ENCODE measurements around the gene MAGOHB.
"Not testable (repeated sequence)": the region's sequence is repeated elsewhere in the genome, so short reads cannot be mapped to it uniquely, and the experiment has no call there.

The MAGOHB gene

DNA sequence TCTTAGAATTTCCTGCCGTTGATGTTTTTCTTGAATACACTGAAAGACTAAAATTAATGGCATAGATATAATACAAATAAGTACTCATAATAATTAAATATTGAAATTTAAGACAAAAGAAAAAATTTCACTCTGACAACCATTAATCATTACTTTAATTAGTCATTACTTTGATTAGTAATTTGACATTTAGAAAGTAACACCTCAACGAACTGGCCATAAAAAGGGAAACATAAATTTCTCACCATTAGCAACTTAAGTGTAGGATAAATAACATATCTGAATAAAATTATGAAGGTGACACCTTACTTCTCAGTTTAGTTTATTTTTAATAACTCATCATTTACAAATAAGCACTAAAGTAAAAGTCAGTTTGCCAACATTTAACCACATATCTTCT is 17.5 kb downstream of the MAGOHB start:
- DNase-seq (ENCODE audit: low read depth): no peak
- TF ChIP-seq, protein P1, sequence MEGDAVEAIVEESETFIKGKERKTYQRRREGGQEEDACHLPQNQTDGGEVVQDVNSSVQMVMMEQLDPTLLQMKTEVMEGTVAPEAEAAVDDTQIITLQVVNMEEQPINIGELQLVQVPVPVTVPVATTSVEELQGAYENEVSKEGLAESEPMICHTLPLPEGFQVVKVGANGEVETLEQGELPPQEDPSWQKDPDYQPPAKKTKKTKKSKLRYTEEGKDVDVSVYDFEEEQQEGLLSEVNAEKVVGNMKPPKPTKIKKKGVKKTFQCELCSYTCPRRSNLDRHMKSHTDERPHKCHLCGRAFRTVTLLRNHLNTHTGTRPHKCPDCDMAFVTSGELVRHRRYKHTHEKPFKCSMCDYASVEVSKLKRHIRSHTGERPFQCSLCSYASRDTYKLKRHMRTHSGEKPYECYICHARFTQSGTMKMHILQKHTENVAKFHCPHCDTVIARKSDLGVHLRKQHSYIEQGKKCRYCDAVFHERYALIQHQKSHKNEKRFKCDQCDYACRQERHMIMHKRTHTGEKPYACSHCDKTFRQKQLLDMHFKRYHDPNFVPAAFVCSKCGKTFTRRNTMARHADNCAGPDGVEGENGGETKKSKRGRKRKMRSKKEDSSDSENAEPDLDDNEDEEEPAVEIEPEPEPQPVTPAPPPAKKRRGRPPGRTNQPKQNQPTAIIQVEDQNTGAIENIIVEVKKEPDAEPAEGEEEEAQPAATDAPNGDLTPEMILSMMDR (conservative IDR thresholded peaks at IDR 0.05; ENCODE audit: low read length): no peak
- no peak overlapping the region for H3K4me3 ChIP-seq (ENCODE audit: low read length)

DNA sequence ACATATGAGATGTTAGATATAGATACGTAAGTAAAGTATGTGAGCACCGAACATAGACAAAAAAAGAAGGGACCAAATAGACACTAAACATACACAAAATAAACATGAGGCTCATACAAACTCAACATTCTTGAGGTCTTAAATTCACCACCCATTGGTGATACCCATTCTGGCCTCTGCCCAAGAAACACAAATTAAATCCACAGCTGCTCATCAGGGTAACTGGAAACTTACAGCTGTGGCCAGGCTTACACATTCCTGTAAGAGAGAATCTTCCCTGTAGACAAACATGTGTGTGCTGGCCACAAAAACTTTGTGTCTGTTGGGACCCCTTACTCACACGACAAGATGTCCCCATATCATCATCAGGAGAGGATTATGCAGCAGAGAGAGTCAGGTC is 22.4 kb downstream of the MAGOHB start:
- no peak overlapping the region for H3K4me3 ChIP-seq (ENCODE audit: low read length)
- no peak for DNase-seq (ENCODE audit: low read depth)
- TF ChIP-seq, protein P1 (conservative IDR thresholded peaks at IDR 0.05; ENCODE audit: low read length): no peak

DNA sequence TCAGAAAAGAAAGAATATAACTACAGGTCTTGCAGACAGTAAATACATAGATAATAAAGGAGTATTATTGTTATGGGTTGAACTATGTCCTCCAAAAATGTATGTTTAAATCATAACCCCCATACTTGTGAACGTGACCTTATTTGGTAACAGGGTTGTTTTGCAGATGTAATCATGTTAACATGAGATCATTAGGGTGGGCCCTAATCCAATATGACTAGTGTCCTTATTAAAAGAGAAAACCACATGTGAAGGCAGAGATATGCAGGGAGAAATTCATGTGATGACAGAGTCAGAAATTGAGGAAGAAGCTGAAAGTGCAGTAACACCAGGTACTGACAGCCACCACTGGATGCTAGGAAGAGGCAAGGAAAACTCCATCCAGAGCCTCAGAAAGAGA is 29.0 kb downstream of the MAGOHB start:
- H3K4me3 ChIP-seq (ENCODE audit: low read length): no peak overlapping the region
- peak; percentile 4 for DNase-seq (ENCODE audit: low read depth)
- TF ChIP-seq, protein P1 (conservative IDR thresholded peaks at IDR 0.05; ENCODE audit: low read length): no peak

DNA sequence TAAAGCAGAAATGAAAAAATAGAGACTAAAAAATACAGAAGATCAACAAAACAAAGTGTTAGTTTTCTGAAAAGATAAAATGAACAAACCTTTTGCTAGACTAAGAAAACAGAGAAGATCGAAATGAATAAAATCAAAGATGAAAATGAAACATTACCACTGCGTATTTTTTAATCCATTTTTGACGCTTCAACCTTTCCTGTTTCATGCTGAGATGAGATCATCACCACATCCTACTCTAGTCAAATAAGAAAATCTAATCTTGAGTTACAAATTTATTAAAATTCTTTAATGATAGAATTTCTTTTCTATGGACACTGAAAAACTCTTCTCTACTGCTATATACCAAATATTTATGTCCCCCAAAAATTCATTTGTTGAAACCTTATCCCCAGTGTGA is 30.7 kb downstream of the MAGOHB start:
- TF ChIP-seq, protein P1 (conservative IDR thresholded peaks at IDR 0.05; ENCODE audit: low read length): no peak
- no peak overlapping the region for H3K4me3 ChIP-seq (ENCODE audit: low read length)
- DNase-seq (ENCODE audit: low read depth): no peak

DNA sequence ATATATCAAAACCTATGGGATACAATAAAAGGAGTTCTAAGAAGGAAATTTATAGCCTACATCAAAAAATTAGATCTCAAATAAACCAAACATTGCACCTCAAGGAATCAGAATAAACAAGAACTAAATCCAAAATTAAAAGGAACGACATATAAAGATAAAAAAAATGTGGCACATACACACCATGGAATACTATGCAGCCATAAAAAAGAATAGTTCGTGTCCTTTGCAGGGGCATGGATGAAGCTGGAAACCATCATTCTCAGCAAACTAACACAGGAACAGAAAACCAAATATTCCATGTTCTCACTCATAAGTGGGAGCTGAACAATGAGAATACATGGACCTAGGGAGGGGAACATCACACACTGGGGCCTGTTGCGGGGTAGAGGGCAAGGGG is 31.3 kb downstream of the MAGOHB start:
- H3K4me3 ChIP-seq (ENCODE audit: low read length); DNase-seq (ENCODE audit: low read depth): not testable (repeated sequence)

DNA sequence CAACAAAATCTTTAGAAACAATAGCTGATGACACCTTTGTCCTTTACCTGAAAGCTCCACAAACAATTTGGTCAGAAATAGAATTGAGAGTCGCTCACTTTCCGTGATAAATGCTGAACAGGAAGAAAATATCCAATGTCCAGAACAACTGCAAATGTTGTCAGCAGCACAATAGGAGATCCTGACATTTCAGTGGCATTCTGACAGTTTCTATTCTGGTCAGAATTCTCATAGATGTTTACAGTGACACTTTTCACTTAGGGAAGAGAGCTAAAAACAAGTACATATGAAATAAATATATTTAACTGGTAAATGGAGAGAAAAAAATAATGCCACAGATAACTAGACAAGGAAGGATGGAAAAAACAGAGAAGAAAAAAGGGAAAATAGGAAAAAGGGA is 39.1 kb downstream of the MAGOHB start:
- TF ChIP-seq, protein P1 (conservative IDR thresholded peaks at IDR 0.05; ENCODE audit: low read length): no peak
- H3K4me3 ChIP-seq (ENCODE audit: low read length): no peak overlapping the region
- DNase-seq (ENCODE audit: low read depth): no peak

DNA sequence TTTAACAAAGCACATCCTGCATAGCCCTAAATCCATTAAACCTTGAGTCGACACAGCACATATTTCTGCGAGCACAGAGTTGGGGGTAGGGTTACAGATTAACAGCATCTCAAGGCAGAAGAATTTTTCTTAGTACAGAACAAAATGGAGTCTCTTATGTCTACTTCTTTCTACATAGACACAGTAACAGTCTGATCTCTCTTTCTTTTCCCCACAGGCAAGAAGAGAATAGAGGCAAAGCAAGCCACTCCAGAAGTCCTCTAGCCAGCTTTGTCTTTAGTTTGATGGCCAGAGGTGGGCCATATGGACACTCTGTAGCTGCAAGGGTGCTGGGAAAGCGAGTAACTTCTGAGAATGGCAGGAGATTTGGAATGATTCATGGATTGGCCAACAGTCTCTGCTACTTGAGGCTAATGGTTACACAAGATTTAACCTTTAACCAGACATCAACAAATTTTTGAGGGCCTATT is 41.4 kb downstream of the MAGOHB start:
- peak; percentile 74 for DNase-seq (ENCODE audit: low read depth)
- H3K4me3 ChIP-seq (ENCODE audit: low read length): not testable (repeated sequence)

DNA sequence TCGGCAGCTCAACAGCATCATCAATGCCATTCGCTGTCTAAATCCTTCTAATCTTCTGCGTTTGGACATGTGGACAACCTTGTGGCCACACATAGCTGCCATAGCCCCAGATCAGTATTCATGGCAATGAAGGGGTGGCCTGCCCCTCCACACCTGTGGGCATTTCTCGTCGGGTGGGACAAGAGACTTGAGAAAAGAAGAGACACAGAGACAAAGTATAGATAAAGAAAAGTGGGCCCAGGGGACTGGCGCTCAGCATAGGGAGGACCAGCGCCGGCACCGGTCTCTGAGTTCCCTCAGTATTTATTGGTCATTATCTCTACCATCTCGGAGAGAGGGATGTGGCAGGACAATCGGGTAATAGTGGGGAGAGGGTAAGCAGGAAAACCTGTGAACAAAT is 42.3 kb downstream of the MAGOHB start:
- TF ChIP-seq, protein P1 (conservative IDR thresholded peaks at IDR 0.05; ENCODE audit: low read length): no peak
- no peak overlapping the region for H3K4me3 ChIP-seq (ENCODE audit: low read length)
- DNase-seq (ENCODE audit: low read depth): no peak

Data from AG10803 (cell line).